H9 (cell line): ENCODE results near the gene UEVLD. TPM values are rescaled to one million over a fixed set of nuclear protein-coding genes. Genes with fewer than 3 reads are reported as not detected.

Source experiments
- DNase-seq: peaks from one replicate; pipeline ENCODE4 v3.0.0-alpha.2; 2017
- H2AFZ ChIP-seq: one replicate; pipeline ENCODE4 v1.6.1; 2013; ENCODE audit warnings: mild to moderate bottlenecking, low read length, control low read depth, moderate library complexity
- H2AK5ac ChIP-seq: 2 replicates; pipeline ENCODE4 v1.6.1; 2013; ENCODE audit warnings: low read length, control low read depth, mixed read lengths; ENCODE audit not compliant: insufficient read length
- H2BK120ac ChIP-seq: one replicate; pipeline ENCODE4 v1.6.1; 2013; ENCODE audit warnings: low read depth, mild to moderate bottlenecking, low read length, control low read depth, inconsistent platforms; ENCODE audit not compliant: poor library complexity, severe bottlenecking
- H2BK12ac ChIP-seq: 2 replicates; pipeline ENCODE4 v1.6.1; 2013; ENCODE audit warnings: low read length, control low read depth, mixed read lengths, low read depth; ENCODE audit not compliant: insufficient read length
- H2BK15ac ChIP-seq: 2 replicates; pipeline ENCODE4 v1.6.1; 2013; ENCODE audit warnings: low read depth, low read length, control low read depth
- H2BK20ac ChIP-seq: one replicate; pipeline ENCODE4 v1.6.1; 2013; ENCODE audit warnings: low read depth, mild to moderate bottlenecking, low read length, control low read depth, inconsistent platforms; ENCODE audit not compliant: poor library complexity, severe bottlenecking
- H2BK5ac ChIP-seq: 2 replicates; pipeline ENCODE4 v1.6.1; 2013; ENCODE audit warnings: low read length, control low read depth, mixed read lengths; ENCODE audit not compliant: insufficient read length
- H3K14ac ChIP-seq: 2 replicates; pipeline ENCODE4 v1.6.1; 2013; ENCODE audit warnings: low read length, control low read depth; ENCODE audit not compliant: insufficient read depth
- H3K18ac ChIP-seq: 2 replicates; pipeline ENCODE4 v1.6.1; 2013; ENCODE audit warnings: low read depth, mild to moderate bottlenecking, mixed read lengths, low read length, control low read depth; ENCODE audit not compliant: insufficient read length
- H3K23ac ChIP-seq: 2 replicates; pipeline ENCODE4 v1.6.1; 2013; ENCODE audit warnings: low read length, control low read depth, mixed read lengths, low read depth; ENCODE audit not compliant: insufficient read length
- H3K23me2 ChIP-seq: 2 replicates; pipeline ENCODE4 v1.6.1; 2013; ENCODE audit warnings: low read depth, mild to moderate bottlenecking, mixed read lengths, low read length, control low read depth; ENCODE audit not compliant: insufficient read length, poor library complexity, severe bottlenecking
- H3K27ac ChIP-seq: 2 replicates; pipeline ENCODE4 v1.5.1; 2013; ENCODE audit warnings: low read length, control low read depth, mixed read lengths, low read depth; ENCODE audit not compliant: insufficient read length
- H3K27me3 ChIP-seq: 2 replicates; pipeline ENCODE4 v1.6.1; 2013; ENCODE audit warnings: low read length, control low read depth, inconsistent platforms; ENCODE audit not compliant: insufficient read depth
- H3K4ac ChIP-seq: 2 replicates; pipeline ENCODE4 v1.6.1; 2013; ENCODE audit warnings: low read depth, mild to moderate bottlenecking, control low read depth, inconsistent platforms, low read length, moderate library complexity
- H3K4me1 ChIP-seq: 2 replicates; pipeline ENCODE4 v1.6.1; 2013; ENCODE audit warnings: low read length, control low read depth, inconsistent platforms; ENCODE audit not compliant: insufficient read depth
- H3K4me2 ChIP-seq: 2 replicates; pipeline ENCODE4 v1.6.1; 2013; ENCODE audit warnings: low read length, control low read depth, mixed read lengths; ENCODE audit not compliant: insufficient read length, insufficient read depth
- H3K56ac ChIP-seq: 2 replicates; pipeline ENCODE4 v1.6.1; 2013; ENCODE audit warnings: low read depth, mild to moderate bottlenecking, mixed read lengths, low read length, control low read depth; ENCODE audit not compliant: insufficient read length
- H3K79me1 ChIP-seq: 2 replicates; pipeline ENCODE4 v1.6.1; 2013; ENCODE audit warnings: low read depth, mild to moderate bottlenecking, moderate library complexity, low read length, control low read depth, inconsistent platforms; ENCODE audit not compliant: insufficient read depth, poor library complexity, severe bottlenecking
- H3K79me2 ChIP-seq: 2 replicates; pipeline ENCODE4 v1.6.1; 2013; ENCODE audit warnings: low read length, control low read depth, inconsistent platforms; ENCODE audit not compliant: insufficient read depth
- H3K9ac ChIP-seq: 2 replicates; pipeline ENCODE4 v1.6.1; 2013; ENCODE audit warnings: low read length, control low read depth, mixed read lengths; ENCODE audit not compliant: insufficient read length; ENCODE audit errors: extremely low read depth
- H3K9me3 ChIP-seq: one replicate; pipeline ENCODE4 v1.6.1; 2013; ENCODE audit warnings: low read depth, low read length, inconsistent platforms; ENCODE audit not compliant: control insufficient read depth
- H3T11ph ChIP-seq: one replicate; pipeline ENCODE4 v1.6.1; 2013; ENCODE audit warnings: mild to moderate bottlenecking, low read length, control low read depth, inconsistent platforms
- H4K20me1 ChIP-seq: one replicate; pipeline ENCODE4 v1.6.1; 2013; ENCODE audit not compliant: control insufficient read depth, insufficient read length, insufficient read depth
- H4K5ac ChIP-seq: 2 replicates; pipeline ENCODE4 v1.6.1; 2013; ENCODE audit warnings: low read depth, mild to moderate bottlenecking, mixed read lengths, low read length, control low read depth; ENCODE audit not compliant: insufficient read length
- H4K8ac ChIP-seq: replicated peaks from 2 replicates; pipeline ENCODE4 v1.6.1; 2013; ENCODE audit warnings: low read length, control low read depth, mixed read lengths, low read depth; ENCODE audit not compliant: insufficient read length
- H4K91ac ChIP-seq: 2 replicates; pipeline ENCODE4 v1.6.1; 2013; ENCODE audit warnings: low read depth, mild to moderate bottlenecking, moderate library complexity, mixed read lengths, low read length, control low read depth; ENCODE audit not compliant: insufficient read length
- H3K27ac Mint-ChIP-seq, 3 experiments: 2 replicates in 2 of 3; 3 replicates in 1 of 3; pipeline ENCODE4 v1.8.0; 2020 to 2021; ENCODE audit warnings: mixed read lengths in 3 of 3, mild to moderate bottlenecking in 1 of 3, moderate library complexity in 1 of 3
- H3K27me3 Mint-ChIP-seq: 2 replicates; pipeline ENCODE4 v1.8.0; 2021; ENCODE audit warnings: low read depth, mild to moderate bottlenecking, moderate library complexity, mixed read lengths
- H3K36me3 Mint-ChIP-seq, 3 experiments: 2 replicates in 2 of 3; 3 replicates in 1 of 3; pipeline ENCODE4 v1.8.0; 2020 to 2021; ENCODE audit warnings: low read depth in 3 of 3, mixed read lengths in 3 of 3; ENCODE audit not compliant: insufficient read depth in 1 of 3
- H3K4me1 Mint-ChIP-seq, 2 experiments: 2 replicates each; pipeline ENCODE4 v1.8.0; 2020; ENCODE audit warnings: mixed read lengths in 2 of 2
- H3K4me3 Mint-ChIP-seq, 2 experiments: 2 replicates in 1 of 2; 3 replicates in 1 of 2; pipeline ENCODE4 v1.8.0; 2020 to 2021; ENCODE audit warnings: mild to moderate bottlenecking in 2 of 2, mixed read lengths in 2 of 2, moderate library complexity in 1 of 2
- H3K9me3 Mint-ChIP-seq, 2 experiments: 2 replicates in 1 of 2; 3 replicates in 1 of 2; pipeline ENCODE4 v1.8.0; 2020; ENCODE audit warnings: mild to moderate bottlenecking in 2 of 2, mixed read lengths in 2 of 2, moderate library complexity in 1 of 2
- CTCF ChIP-seq: fragments of 200-600 bp; sonication (generic); conservative IDR thresholded peaks from 3 replicates; pipeline ENCODE4 v1.8.0; 2021; ENCODE audit warnings: antibody characterized with exemption, mild to moderate bottlenecking
- WGBS: extraction: QIAGEN DNeasy Blood & Tissue Kit; methylation state at CpG from one replicate; pipeline ENCODE4 v1.1.7; 2013; ENCODE audit warnings: missing lambda C conversion rate, low lambda C conversion rate, mixed read lengths; ENCODE audit not compliant: insufficient read length; ENCODE audit errors: extremely low coverage; 5-methylcytosine and 5-hydroxymethylcytosine counted together
- total RNA-seq: library from RNA; stranded (reverse); gene quantifications from 2 replicates; pipeline ENCODE4 v1.2.1, GENCODE V29; 2021

The UEVLD gene
- total RNA-seq, 1 experiment from 2014 or later: 7.9 TPM

GRCh38 chr11:18612394-18612793 lies 23.9 kb upstream of the UEVLD start:
- Histone ChIP-seq H3K27ac (no peak overlapping the region), H4K5ac (no peak overlapping the region), H3K4me2 (no peak overlapping the region), H3K9ac (no peak overlapping the region), H2BK120ac (no peak overlapping the region), H3K27me3 (no peaks in the 10 kb centered on the region), H3K4me1 (no peaks in the 10 kb centered on the region), H3K14ac (no peak overlapping the region), H3K9me3 (no peaks in the 10 kb centered on the region), H3K79me1 (no peaks in the 10 kb centered on the region), H3K79me2 (no peaks in the 10 kb centered on the region), H3K18ac (no peak overlapping the region), H3K23ac (no peak overlapping the region), H2BK20ac (no peak overlapping the region), H2BK12ac (no peak overlapping the region), H3T11ph (no peak overlapping the region), H3K4ac (no peak overlapping the region), H2BK15ac (no peak overlapping the region), H2AFZ (no peak overlapping the region), H2BK5ac (no peak overlapping the region), H4K8ac (no peak overlapping the region), H3K23me2 (no peaks in the 10 kb centered on the region), H4K91ac (no peak overlapping the region), H4K20me1 (no peaks in the 10 kb centered on the region), H2AK5ac (no peak overlapping the region), H3K56ac (no peak overlapping the region)
- WGBS: no CpG with 5 or more reads among the region's 4 CpGs
- Mint-ChIP-seq H3K36me3 (peaks cover 6 to 40% (median 29%) of the 10 kb centered on the region in 3 experiments; a peak in 6 of 7 replicates), H3K4me3 (no peak overlapping the region), H3K4me1 (peaks cover 2% of the 10 kb centered on the region in 2 experiments), H3K27ac (no peak overlapping the region), H3K27me3 (no peaks in the 10 kb centered on the region), H3K9me3 (no peaks in the 10 kb centered on the region)
- TF ChIP-seq CTCF: no peak
- DNase-seq: no peak
